K562 (cell line): ENCODE data around the gene AZGP1. TPM values are rescaled to one million over a fixed set of nuclear protein-coding genes. Genes with fewer than 3 reads are reported as not detected.

Source experiments
- ATAC-seq: fragments of 200-7000 bp; cut with Tn5 transposase; 3 replicates; pipeline ENCODE4 v1.9.1; 2020; ENCODE audit warnings: moderate library complexity
- BruUV-seq: library from RNA; stranded (reverse); fragments of 400-500 nt; replicated peaks from 2 replicates; lab custom pipeline; 2021; lab: Mats Ljungman, UMichigan
- CTCF ChIA-PET: fragments of 300-600 bp; formaldehyde crosslinking; extraction: SDS; loops from one replicate; lab custom pipeline; 2021; ENCODE audit warnings: low intra/inter-chr PET ratio; lab: Yijun Ruan, JAX
- POLR2A ChIA-PET: fragments of 300-600, 350-650 bp; sonication (Branson Sonifier 250); formaldehyde crosslinking; extraction: SDS; loops from one replicate; lab custom pipeline; 2021; ENCODE audit warnings: antibody characterized with exemption, inconsistent platforms; lab: Yijun Ruan, JAX
- DNase-seq, 4 experiments: peaks; one replicate each; pipeline versions ENCODE4 v3.0.0 to v3.0.0-alpha.2; 2011 to 2018; ENCODE audit warnings: low spot score in 3 of 4, mixed read lengths in 3 of 4; ENCODE audit errors: extremely low read depth in 1 of 4
- FAIRE-seq: peaks from 2 replicates; lab custom pipeline; 2011; peaks lifted over from hg19 to GRCh38; lab: Jason Lieb, UNC
- H2AFZ ChIP-seq: 2 replicates; pipeline ENCODE4 v1.6.0; 2011; ENCODE audit warnings: low read depth, low read length, control low read depth, inconsistent platforms
- H3K27ac ChIP-seq: fragments of 200-600 bp; 3 replicates; pipeline ENCODE4 v1.8.0; 2011; ENCODE audit warnings: low read depth, mild to moderate bottlenecking, control low read depth, inconsistent platforms, low read length, moderate library complexity, mixed read lengths; ENCODE audit errors: extremely low read depth
- H3K27me3 ChIP-seq, 2 experiments: fragments of 300-600 bp in 1 of 2; 2 replicates in 1 of 2; 3 replicates in 1 of 2; pipeline versions ENCODE4 v1.6.0 to v1.8.0; 2011; ENCODE audit warnings: inconsistent platforms in 2 of 2, low read length in 2 of 2, mild to moderate bottlenecking in 1 of 2, mixed read lengths in 1 of 2, moderate library complexity in 1 of 2; ENCODE audit not compliant: control insufficient read depth in 2 of 2, insufficient read depth in 2 of 2
- H3K36me3 ChIP-seq: fragments of 300-600 bp; 3 replicates; pipeline ENCODE4 v1.8.0; 2011; ENCODE audit warnings: mild to moderate bottlenecking, low read length, inconsistent platforms; ENCODE audit not compliant: control insufficient read depth, insufficient read depth
- H3K4me1 ChIP-seq, 2 experiments: fragments of 200-600 bp in 1 of 2; replicated peaks in 1 of 2; 2 replicates in 1 of 2; 3 replicates in 1 of 2; pipeline versions ENCODE4 v1.5.1 to v1.8.0; 2011; ENCODE audit warnings: inconsistent platforms in 2 of 2, low read length in 2 of 2, mild to moderate bottlenecking in 1 of 2, mixed read lengths in 1 of 2, moderate library complexity in 1 of 2; ENCODE audit not compliant: control insufficient read depth in 2 of 2, insufficient read depth in 2 of 2
- H3K4me2 ChIP-seq: 2 replicates; pipeline ENCODE4 v1.6.1; 2011; ENCODE audit warnings: low read length, control low read depth, inconsistent platforms, mixed read lengths; ENCODE audit not compliant: insufficient read depth
- H3K4me3 ChIP-seq: fragments of 200-600 bp; sonication (generic), shearing (Covaris generic); 2 replicates; pipeline ENCODE4 v1.5.1; 2016; ENCODE audit warnings: control low read depth, inconsistent platforms
- H3K79me2 ChIP-seq: fragments of 200-600 bp; 3 replicates; pipeline ENCODE4 v1.8.0; 2011; ENCODE audit warnings: low read length, inconsistent platforms; ENCODE audit not compliant: control insufficient read depth, insufficient read depth
- H3K9ac ChIP-seq, 2 experiments: 2 replicates each; pipeline versions ENCODE4 v1.6.0 to v1.6.1; 2011; ENCODE audit warnings: low read depth in 2 of 2, low read length in 2 of 2, control low read depth in 1 of 2, inconsistent platforms in 1 of 2, mild to moderate bottlenecking in 1 of 2, mixed read lengths in 1 of 2; ENCODE audit not compliant: insufficient read depth in 1 of 2
- H3K9me1 ChIP-seq: one replicate; pipeline ENCODE4 v1.6.0; 2011; ENCODE audit warnings: inconsistent platforms, mild to moderate bottlenecking, low read length, moderate library complexity; ENCODE audit not compliant: control insufficient read depth, insufficient read depth
- H3K9me3 ChIP-seq: replicated peaks from 2 replicates; pipeline ENCODE4 v1.5.1; 2011; ENCODE audit warnings: low read depth, low read length, inconsistent platforms; ENCODE audit not compliant: control insufficient read depth, insufficient read depth
- H4K20me1 ChIP-seq: replicated peaks from 2 replicates; pipeline ENCODE4 v1.6.1; 2011; ENCODE audit warnings: low read length, inconsistent platforms, mixed read lengths; ENCODE audit not compliant: control insufficient read depth, insufficient read depth
- AFF4 ChIP-seq: sonication (generic); formaldehyde crosslinking; IDR thresholded peaks from 2 replicates; pipeline ENCODE4 v1.8.0; 2023; ENCODE audit warnings: mild to moderate bottlenecking, missing genetic modification reagents
- MCM3 ChIP-seq: fragments of 450-650 bp; IDR thresholded peaks from 2 replicates; pipeline ENCODE4 v1.6.1; 2016
- MCM5 ChIP-seq: fragments of 450-650 bp; IDR thresholded peaks from 2 replicates; pipeline ENCODE4 v1.6.1; 2016; ENCODE audit warnings: low read depth
- NR2C1 ChIP-seq, 2 experiments: fragments of 450-650 bp; IDR thresholded peaks; 2 replicates each; pipeline ENCODE4 v1.6.1; 2017; ENCODE audit warnings: mild to moderate bottlenecking in 2 of 2, antibody characterized with exemption in 1 of 2, inconsistent platforms in 1 of 2, missing compliant biosample characterization in 1 of 2, missing genetic modification characterization in 1 of 2
- TAF9B ChIP-seq: fragments of 450-650 bp; IDR thresholded peaks from 2 replicates; pipeline ENCODE4 v1.6.1; 2018; ENCODE audit warnings: mild to moderate bottlenecking; ENCODE audit not compliant: partially characterized antibody
- U2AF2 ChIP-seq: fragments of 200-400 bp; formaldehyde crosslinking; optimal IDR thresholded peaks from 2 replicates; pipeline ENCODE3; 2017; ENCODE audit warnings: low read depth, mild to moderate bottlenecking, low read length
- ZNF512 ChIP-seq: IDR thresholded peaks from 2 replicates; pipeline ENCODE4 v1.6.1; 2016; ENCODE audit warnings: missing genetic modification characterization, missing compliant biosample characterization
- ZNF655 ChIP-seq: fragments of 250-450 bp; sonication (Bioruptor Pico); IDR thresholded peaks from 2 replicates; pipeline ENCODE4 v1.5.0; 2021
- WGBS: fragments of 100-300 bp; shearing (Covaris generic); methylation state at CpG from one replicate; pipeline ENCODE4 v1.1.6; 2016; ENCODE audit warnings: low coverage, mixed read lengths; ENCODE audit not compliant: insufficient coverage; ENCODE audit errors: missing lambda C conversion rate; 5-methylcytosine and 5-hydroxymethylcytosine counted together
- in situ Hi-C: fragments of 300-500 bp; cut with MboI; formaldehyde crosslinking; loops from 4 replicates; pipeline ENCODE4 v1.15.0; 2018; ENCODE audit warnings: inconsistent platforms, mixed read lengths
- intact Hi-C: fragments of 100-400 bp; cut with micrococcal nuclease; formaldehyde crosslinking; loops from 2 replicates; pipeline ENCODE4 v1.14.2; 2022
- polyA plus RNA-seq, 8 experiments: library from polyadenylated mRNA; depleted of rRNA in 4 of 8; stranded (reverse) in 5 of 8; unstranded in 3 of 8; fragments of >200 nt; fragmentation: Nextera tagmentation in 2 of 8; fragmentation: Illumina TruSeq in 1 of 8; extraction: Ambion mirVana in 2 of 8; extraction: Trizol in 1 of 8; gene quantifications; 2 replicates each; pipeline versions ENCODE4 v1.2.1 to v1.2.3, GENCODE V29; 2011 to 2014; ENCODE audit warnings: inconsistent platforms in 1 of 8, missing spikeins in 1 of 8
- total RNA-seq, 7 experiments: library from RNA; depleted of rRNA in 6 of 7; stranded (reverse); fragments of >200 nt in 6 of 7; fragmentation: Illumina TruSeq in 2 of 7; extraction: Trizol in 2 of 7; gene quantifications; 2 replicates each; pipeline versions ENCODE4 v1.2.1 to v1.2.3, GENCODE V29; 2011 to 2021; ENCODE audit warnings: low replicate concordance in 1 of 7

The AZGP1 gene
- total and polyA plus RNA-seq, 9 of the 15 experiments (the other 6 are each of a cell fraction or from before 2014, with no cell fraction given), result 0.18 to 0.53 TPM; not detected in 7

- Histone ChIP-seq H3K27ac (no peak overlapping the region), H3K9ac (no peak overlapping the region), H4K20me1 (no peaks in the 10 kb centered on the region), H3K79me2 (no peaks in the 10 kb centered on the region), H3K4me1 (peaks cover 2 to 20% of the 10 kb centered on the region in 2 experiments; a peak in 3 of 5 replicates)
- POLR2A ChIA-PET, result no interaction called here
- 27% methylated on average over 15 of the region's 15 CpGs for WGBS
- BruUV-seq, result no TSS peak
- DNase-seq (no peak), ATAC-seq (no peak)
- TF ChIP-seq AFF4 (CRISPR knock-in tag) (no peak), MCM3 (0 out of 2 replicates have a peak, but pooled peaks have one; percentile 22), NR2C1 (IDR thresholded peaks at IDR 0.05) (no peak), NR2C1 (tag; IDR thresholded peaks at IDR 0.05) (no peak), ZNF655 (CRISPR knock-in tag) (no peak), U2AF2 (no peak), MCM5 (0 out of 2 replicates have a peak, but pooled peaks have one; percentile 51), TAF9B (no peak), ZNF512 (peak; percentile 80)
- TF ChIP-seq, all 486 proteins: peak for 3
- no peak overlapping the region for H3K4me3 ChIP-seq
- intact Hi-C loops, result loop anchor here (10.0 kb wide), 1 partner anchor 218 kb away; the partner anchor contains the start of gene PVRIG
- CTCF ChIA-PET, result no interaction called here
- no peaks in the 10 kb centered on the region for H3K36me3 ChIP-seq
- no peak overlapping the region for H3K4me2 ChIP-seq
- H3K9me3 ChIP-seq, result no peaks in the 10 kb centered on the region
- H3K9me1 ChIP-seq, result no peaks in the 10 kb centered on the region
- FAIRE-seq, result no peak
- peaks cover 25 to 38% of the 10 kb centered on the region in 2 experiments; a peak in 4 of 5 replicates for H3K27me3 ChIP-seq
- H2AFZ ChIP-seq, result no peak overlapping the region
- in situ Hi-C loops, result loop anchor here (10.0 kb wide), 1 partner anchor 218 kb away; the partner anchor contains the start of gene PVRIG
These were observed 21.1 kb upstream of the AZGP1 start for GRCh38 chr7:99996755-99997544.
